H1 (cell line): ENCODE data around the gene TMEM139. TPM values are rescaled to one million over a fixed set of nuclear protein-coding genes. Genes with fewer than 3 reads are reported as not detected.

ENCODE experiments used
- CTCF ChIA-PET: fragments of 300-600 bp; sonication (Branson Sonifier 250); formaldehyde crosslinking; loops from one replicate; lab custom pipeline; 2021; ENCODE audit not compliant: partially characterized antibody; lab: Charles Lee
- POLR2A ChIA-PET: fragments of 300-600 bp; sonication (Branson Sonifier 250); formaldehyde crosslinking; loops from one replicate; lab custom pipeline; 2021; ENCODE audit warnings: inconsistent platforms; ENCODE audit not compliant: partially characterized antibody; lab: Charles Lee
- DNase-seq, 2 experiments: peaks; one replicate each; pipeline versions ENCODE4 v3.0.0 to v3.0.0-alpha.2; 2010 to 2022; ENCODE audit warnings: low spot score in 2 of 2, low read depth in 1 of 2, mixed read lengths in 1 of 2
- FAIRE-seq: peaks from 2 replicates; lab custom pipeline; 2011; peaks lifted over from hg19 to GRCh38; lab: Jason Lieb, UNC
- H2AFZ ChIP-seq: 2 replicates; pipeline ENCODE4 v1.8.1; 2012; ENCODE audit warnings: low read length, inconsistent platforms
- H2AK5ac ChIP-seq: 2 replicates; pipeline ENCODE4 v1.6.1; 2013; ENCODE audit warnings: low read depth, low read length
- H2BK120ac ChIP-seq: replicated peaks from 2 replicates; pipeline ENCODE3; 2013; ENCODE audit warnings: low read depth, low read length, inconsistent platforms
- H2BK12ac ChIP-seq: 2 replicates; pipeline ENCODE4 v1.6.1; 2013; ENCODE audit warnings: low read depth, low read length
- H2BK15ac ChIP-seq: 2 replicates; pipeline ENCODE4 v1.6.1; 2013; ENCODE audit warnings: low read length
- H2BK20ac ChIP-seq: 2 replicates; pipeline ENCODE4 v1.6.1; 2013; ENCODE audit warnings: low read length
- H2BK5ac ChIP-seq: 2 replicates; pipeline ENCODE4 v1.6.1; 2013; ENCODE audit warnings: low read depth, low read length
- H3K14ac ChIP-seq: 2 replicates; pipeline ENCODE4 v1.6.1; 2013; ENCODE audit warnings: inconsistent platforms; ENCODE audit not compliant: insufficient read length
- H3K18ac ChIP-seq: 2 replicates; pipeline ENCODE4 v1.6.1; 2013; ENCODE audit warnings: low read length; ENCODE audit errors: extremely low read depth
- H3K23ac ChIP-seq: 2 replicates; pipeline ENCODE4 v1.6.1; 2013; ENCODE audit warnings: inconsistent platforms; ENCODE audit not compliant: insufficient read length
- H3K23me2 ChIP-seq: 2 replicates; pipeline ENCODE4 v1.6.1; 2013; ENCODE audit warnings: low read depth, low read length
- H3K27ac ChIP-seq: 2 replicates; pipeline ENCODE4 v1.6.1; 2011; ENCODE audit warnings: low read depth, low read length, inconsistent platforms
- H3K27me3 ChIP-seq, 4 experiments: replicated peaks in 1 of 4; 1 replicate in 1 of 4; 2 replicates in 3 of 4; pipeline versions ENCODE4 v1.6.1 to v1.8.1; 2011 to 2013; ENCODE audit warnings: low read length in 3 of 4, mild to moderate bottlenecking in 3 of 4, inconsistent platforms in 2 of 4, mixed read lengths in 2 of 4, moderate library complexity in 1 of 4; ENCODE audit not compliant: control insufficient read depth in 3 of 4, insufficient read depth in 3 of 4; ENCODE audit errors: extremely low read depth in 1 of 4
- H3K36me3 ChIP-seq, 4 experiments: 2 replicates each; pipeline versions ENCODE4 v1.6.1 to v1.8.1; 2011 to 2013; ENCODE audit warnings: mild to moderate bottlenecking in 4 of 4, low read length in 3 of 4, moderate library complexity in 2 of 4, control low read depth in 1 of 4, inconsistent platforms in 1 of 4; ENCODE audit not compliant: insufficient read depth in 4 of 4, control insufficient read depth in 2 of 4
- H3K4ac ChIP-seq: replicated peaks from 2 replicates; pipeline ENCODE3; 2013; ENCODE audit warnings: low read length, low read depth, mixed read lengths, inconsistent platforms; ENCODE audit not compliant: insufficient read length
- H3K4me1 ChIP-seq, 4 experiments: replicated peaks in 1 of 4; 1 replicate in 1 of 4; 2 replicates in 3 of 4; pipeline versions ENCODE4 v1.6.1 to v1.8.1; 2011 to 2013; ENCODE audit warnings: low read length in 3 of 4, inconsistent platforms in 2 of 4, mixed read lengths in 1 of 4; ENCODE audit not compliant: insufficient read depth in 4 of 4, control insufficient read depth in 3 of 4
- H3K4me2 ChIP-seq, 2 experiments: 2 replicates each; pipeline versions ENCODE4 v1.6.1 to v1.8.1; 2011 to 2013; ENCODE audit warnings: low read depth in 2 of 2, low read length in 2 of 2, control low read depth in 1 of 2, inconsistent platforms in 1 of 2, mild to moderate bottlenecking in 1 of 2; ENCODE audit not compliant: insufficient read depth in 1 of 2
- H3K4me3 ChIP-seq, 4 experiments: fragments of 200-600, 300-600 bp in 1 of 4; sonication (generic), shearing (Covaris generic), sonication (Bioruptor Twin) in 1 of 4; 2 replicates each; pipeline versions ENCODE4 v1.5.1 to v1.8.1; 2011 to 2016; ENCODE audit warnings: low read length in 4 of 4, low read depth in 3 of 4, control low read depth in 2 of 4, inconsistent platforms in 2 of 4, mild to moderate bottlenecking in 2 of 4, mixed read lengths in 1 of 4, moderate library complexity in 1 of 4; ENCODE audit not compliant: insufficient read depth in 2 of 4; ENCODE audit errors: extremely low read depth in 1 of 4
- H3K56ac ChIP-seq: replicated peaks from 2 replicates; pipeline ENCODE3; 2013; ENCODE audit warnings: low read depth, mild to moderate bottlenecking, mixed read lengths, low read length, inconsistent platforms; ENCODE audit not compliant: insufficient read length
- H3K79me1 ChIP-seq: 2 replicates; pipeline ENCODE4 v1.6.1; 2013; ENCODE audit warnings: low read depth, low read length, control low read depth
- H3K79me2 ChIP-seq, 2 experiments: 2 replicates each; pipeline versions ENCODE4 v1.6.1 to v1.8.1; 2012 to 2013; ENCODE audit warnings: low read length in 2 of 2, mild to moderate bottlenecking in 2 of 2, inconsistent platforms in 1 of 2; ENCODE audit not compliant: insufficient read depth in 2 of 2, control insufficient read depth in 1 of 2
- H3K9ac ChIP-seq, 4 experiments: replicated peaks in 1 of 4; 1 replicate in 1 of 4; 2 replicates in 3 of 4; pipeline versions ENCODE4 v1.6.1 to v1.8.1; 2011 to 2013; ENCODE audit warnings: low read depth in 3 of 4, low read length in 3 of 4, control low read depth in 2 of 4, mild to moderate bottlenecking in 2 of 4, moderate library complexity in 2 of 4, inconsistent platforms in 1 of 4; ENCODE audit errors: extremely low read depth in 1 of 4
- H3K9me3 ChIP-seq, 2 experiments: 2 replicates each; pipeline versions ENCODE4 v1.6.1 to v1.8.1; 2012 to 2013; ENCODE audit warnings: mild to moderate bottlenecking in 2 of 2, moderate library complexity in 2 of 2, control low read depth in 1 of 2, inconsistent platforms in 1 of 2, low read depth in 1 of 2, low read length in 1 of 2, mixed read lengths in 1 of 2; ENCODE audit not compliant: insufficient read depth in 2 of 2
- H4K20me1 ChIP-seq, 2 experiments: replicated peaks in 1 of 2; 2 replicates each; pipeline versions ENCODE3 to v1.8.1; 2011 to 2013; ENCODE audit warnings: inconsistent platforms in 2 of 2, low read length in 2 of 2, mild to moderate bottlenecking in 1 of 2; ENCODE audit not compliant: insufficient read depth in 2 of 2, control insufficient read depth in 1 of 2
- H4K5ac ChIP-seq: 2 replicates; pipeline ENCODE4 v1.6.1; 2013; ENCODE audit warnings: low read length, low read depth, mixed read lengths, inconsistent platforms; ENCODE audit not compliant: insufficient read length
- H4K8ac ChIP-seq: 2 replicates; pipeline ENCODE4 v1.8.0; 2013; ENCODE audit warnings: mild to moderate bottlenecking, moderate library complexity, low read length, inconsistent platforms; ENCODE audit not compliant: insufficient read depth; ENCODE audit errors: extremely low read depth
- H4K91ac ChIP-seq: replicated peaks from 2 replicates; pipeline ENCODE3; 2013; ENCODE audit warnings: low read length, mixed read lengths, inconsistent platforms; ENCODE audit not compliant: insufficient read length
- EP300 ChIP-seq, 2 experiments: IDR thresholded peaks; 1 replicate in 1 of 2; 2 replicates in 1 of 2; pipeline ENCODE4 v1.6.1; 2011 to 2012; ENCODE audit warnings: low read depth in 2 of 2, low read length in 2 of 2, mild to moderate bottlenecking in 2 of 2, borderline replicate concordance in 1 of 2, inconsistent platforms in 1 of 2, moderate library complexity in 1 of 2
- HDAC6 ChIP-seq: IDR thresholded peaks from one replicate; pipeline ENCODE4 v1.7.1; 2012; ENCODE audit warnings: low read depth, mild to moderate bottlenecking, inconsistent platforms, low read length, moderate library complexity
- JUND ChIP-seq: IDR thresholded peaks from 2 replicates; pipeline ENCODE4 v1.6.1; 2011; ENCODE audit warnings: mild to moderate bottlenecking, improper control_type of control experiment, low read length
- KDM4A ChIP-seq: IDR thresholded peaks from one replicate; pipeline ENCODE4 v1.7.1; 2012; ENCODE audit warnings: low read depth, mild to moderate bottlenecking, moderate library complexity, low read length, inconsistent platforms; ENCODE audit not compliant: severe bottlenecking
- NRF1 ChIP-seq: IDR thresholded peaks from 2 replicates; pipeline ENCODE4 v1.6.1; 2011; ENCODE audit warnings: mild to moderate bottlenecking, low read depth, low read length, improper control_type of control experiment
- RNF2 ChIP-seq: fragments of 200-900, 300-1000 bp; sonication (generic); IDR thresholded peaks from 2 replicates; pipeline ENCODE4 v1.7.1; 2016; ENCODE audit warnings: borderline replicate concordance, low read depth, mild to moderate bottlenecking, antibody characterized with exemption, low read length; ENCODE audit not compliant: poor library complexity, severe bottlenecking; ENCODE audit errors: missing control alignments
- SAP30 ChIP-seq: fragments of 300-600 bp; sonication (generic); IDR thresholded peaks from 2 replicates; pipeline ENCODE4 v1.7.1; 2012; ENCODE audit warnings: low read length, moderate library complexity, mild to moderate bottlenecking, inconsistent platforms; ENCODE audit not compliant: insufficient read depth, insufficient replicate concordance
- SIN3A ChIP-seq, 2 experiments: IDR thresholded peaks in 1 of 2; conservative IDR thresholded peaks in 1 of 2; 2 replicates each; pipeline ENCODE4 v1.6.1; 2011 to 2012; ENCODE audit warnings: low read length in 2 of 2, improper control_type of control experiment in 1 of 2, low read depth in 1 of 2, mild to moderate bottlenecking in 1 of 2
- TAF1 ChIP-seq: IDR thresholded peaks from 2 replicates; pipeline ENCODE4 v1.6.1; 2011; ENCODE audit warnings: mild to moderate bottlenecking, low read depth, low read length
- TBP ChIP-seq: IDR thresholded peaks from 2 replicates; pipeline ENCODE4 v1.6.1; 2011; ENCODE audit warnings: low read depth, low read length, improper control_type of control experiment
- WGBS, 2 experiments: shearing (Covaris generic) in 1 of 2; methylation state at CpG; one replicate each; pipeline versions ENCODE4 v1.1.6 to v1.1.7; 2013 to 2015; ENCODE audit warnings: low lambda C conversion rate in 2 of 2, mixed read lengths in 2 of 2, inconsistent platforms in 1 of 2, low coverage in 1 of 2, missing lambda C conversion rate in 1 of 2; ENCODE audit not compliant: insufficient replicate concordance in 2 of 2, insufficient coverage in 1 of 2, insufficient read length in 1 of 2; ENCODE audit errors: extremely low coverage in 1 of 2, missing lambda C conversion rate in 1 of 2; 5-methylcytosine and 5-hydroxymethylcytosine counted together
- polyA plus RNA-seq, 7 experiments: library from polyadenylated mRNA; depleted of rRNA in 3 of 7; stranded (reverse) in 5 of 7; unstranded in 2 of 7; fragments of >200 nt in 5 of 7; fragments of 200-250 nt in 2 of 7; gene quantifications; 1 replicate in 5 of 7; 2 replicates in 1 of 7; 4 replicates in 1 of 7; pipeline versions ENCODE4 v1.2.1 to v1.2.3, GENCODE V29; 2011 to 2013; ENCODE audit warnings: missing spikeins in 2 of 7, mixed read lengths in 2 of 7
- total RNA-seq: library from RNA; stranded (reverse); fragmentation: NEBNext Ultra II Directional; extraction: Animal tissue kit (Norgen Biotek cat#: 25700); gene quantifications from 2 replicates; pipeline ENCODE4 v1.2.1, GENCODE V29; 2021

Gene TMEM139
- total and polyA plus RNA-seq, 2 of the 8 experiments (the other 6 are each of a cell fraction or from before 2014, with no cell fraction given) = 3.2 to 6.7 TPM

DNA sequence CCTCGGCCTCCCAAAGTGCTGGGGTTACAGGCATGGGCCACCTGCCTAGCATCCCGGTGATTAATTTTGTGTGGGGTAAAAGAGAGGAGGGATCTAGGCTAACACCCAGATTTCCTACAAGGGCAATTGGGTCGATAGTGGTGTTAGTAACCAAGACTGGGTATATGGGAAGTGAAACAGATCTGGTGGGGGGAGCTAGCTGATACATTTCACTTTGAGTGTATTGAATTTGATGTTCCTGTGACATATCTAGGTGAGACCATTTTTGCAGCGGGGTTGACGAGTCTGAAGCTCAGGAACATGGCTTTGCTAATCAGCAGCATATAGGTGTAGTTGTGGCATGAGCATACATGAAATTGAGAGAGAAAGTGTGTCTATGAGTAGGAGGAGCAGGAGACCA is 43.1 kb downstream of the TMEM139 start:
- H3K4me1 ChIP-seq = peaks cover 0 to 5% (median 0%) of the 10 kb centered on the region in 4 experiments; a peak in 1 of 7 replicates
- no peak overlapping the region for H3K23ac ChIP-seq
- H2BK15ac ChIP-seq = no peak overlapping the region
- no peak for TF ChIP-seq TBP
- TF ChIP-seq NRF1 = no peak
- no peak for TF ChIP-seq SIN3A (conservative IDR thresholded peaks at IDR 0.05 in 1 of 2, IDR thresholded peaks at IDR 0.05 in 1 of 2; ENCODE audit: low read depth in 1 of 2, low read length in 2 of 2)
- TF ChIP-seq KDM4A = no peak
- TF ChIP-seq SAP30 = no peak
- TF ChIP-seq EP300 (IDR thresholded peaks at IDR 0.05; ENCODE audit: borderline replicate concordance in 1 of 2, low read depth in 2 of 2, low read length in 2 of 2) = no peak
- TF ChIP-seq HDAC6 = no peak
- no peak for TF ChIP-seq TAF1
- no peak for TF ChIP-seq RNF2
- no peak for TF ChIP-seq JUND
- H3K9me3 ChIP-seq = no peaks in the 10 kb centered on the region
- no peak overlapping the region for H2BK5ac ChIP-seq
- H4K8ac ChIP-seq = no peak overlapping the region
- no peak for FAIRE-seq
- H3K4me3 ChIP-seq = no peak overlapping the region
- no peak overlapping the region for H2BK20ac ChIP-seq
- H3K36me3 ChIP-seq = no peaks in the 10 kb centered on the region
- ChIA-PET POLR2A (interaction anchor here (0.8 to 1.6 kb wide), 3 partner anchors 19 to 80 kb away, joined by 3 to 6 read pairs (median 3); no protein-coding TSS in a partner anchor), CTCF (interaction anchor here (0.8 to 1.9 kb wide), 9 partner anchors 9 to 88 kb away, joined by 3 to 11 read pairs (median 5); partner anchors contain the start of gene CASP2)
- H4K20me1 ChIP-seq = no peaks in the 10 kb centered on the region
- H4K5ac ChIP-seq = no peak overlapping the region
- no peak overlapping the region for H3K14ac ChIP-seq
- H3K4ac ChIP-seq = no peak overlapping the region
- no peak for DNase-seq
- H3K27me3 ChIP-seq = no peaks in the 10 kb centered on the region
- 91% methylated on average over 5 of the region's 5 CpGs; no CpG with 5 or more reads in 1 of the 2 experiments for WGBS, 2 experiments
- H3K79me1 ChIP-seq = no peaks in the 10 kb centered on the region
- H3K4me2 ChIP-seq = no peak overlapping the region
- no peak overlapping the region for H2AFZ ChIP-seq
- H3K23me2 ChIP-seq = no peaks in the 10 kb centered on the region
- H2BK12ac ChIP-seq = no peak overlapping the region
- H3K27ac ChIP-seq = no peak overlapping the region
- no peak overlapping the region for H2BK120ac ChIP-seq
- H3K9ac ChIP-seq = no peak overlapping the region
- H3K18ac ChIP-seq = no peak overlapping the region
- no peaks in the 10 kb centered on the region for H3K79me2 ChIP-seq
- no peak overlapping the region for H2AK5ac ChIP-seq
- H4K91ac ChIP-seq = no peak overlapping the region
- H3K56ac ChIP-seq = no peak overlapping the region
